Measurements from ENCODE around the gene CELF1.

- no peak for TF ChIP-seq CTCF (IDR thresholded peaks at IDR 0.05)
- no peak for TF ChIP-seq POLR2A (IDR thresholded peaks at IDR 0.05)
Measured at GRCh38 chr11:47495856-47496217, 57.1 kb downstream of the CELF1 start.

Data from uterus (tissue), 2 donors.